NCI-H446 (cell line): ENCODE results near the gene NPR3.

ENCODE experiments used
- DNase-seq, 2 experiments: peaks; one replicate each; lab custom pipeline; 2025; lab: John Stamatoyannopoulos, UW

The NPR3 gene

DNA sequence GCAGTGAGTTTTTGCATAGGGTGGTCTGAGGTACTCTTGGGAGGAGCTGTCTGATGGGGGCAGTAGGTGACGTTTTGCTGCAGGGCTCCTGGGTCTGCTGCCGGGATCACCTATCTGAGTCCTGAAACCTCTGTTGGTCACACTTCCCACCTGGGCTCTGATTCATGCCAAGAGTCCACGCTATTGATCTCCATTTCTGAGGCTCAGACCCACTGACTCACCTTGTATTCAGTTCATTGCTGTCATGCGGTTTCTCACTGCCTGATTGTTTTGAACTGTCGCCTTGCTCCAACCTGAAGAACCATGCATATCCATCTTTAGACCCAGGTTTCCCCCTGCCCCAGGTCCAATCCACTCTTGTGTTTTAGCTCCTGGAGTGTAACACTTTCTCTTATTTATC lies 101.3 kb downstream of the NPR3 start:
- no peak for DNase-seq

GRCh38 chr5:32814141-32814540 lies 103.0 kb downstream of the NPR3 start:
- DNase-seq = no peak

DNA sequence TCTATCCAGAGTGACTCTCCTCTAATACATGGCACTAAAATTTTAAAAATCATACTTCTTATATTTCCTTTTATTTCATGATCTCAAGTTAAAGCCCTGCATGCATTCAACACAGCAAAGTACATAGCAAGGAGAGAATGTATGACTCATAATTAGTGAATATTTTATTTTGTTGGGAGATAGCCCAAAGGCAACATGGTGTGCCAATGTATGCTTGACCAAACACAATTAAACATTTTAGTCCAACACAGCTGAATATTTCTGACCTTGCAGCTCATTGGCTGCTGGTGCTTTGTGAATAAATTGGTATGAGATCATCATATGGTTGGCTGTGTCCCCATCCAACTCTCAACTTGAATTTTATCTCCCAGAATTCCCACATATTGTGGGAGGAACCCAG lies 103.5 kb downstream of the NPR3 start:
- peak in 1 of 2 experiments; percentile 20 for DNase-seq

GRCh38 chr5:32827981-32828380 lies 116.9 kb downstream of the NPR3 start:
- DNase-seq = no peak

GRCh38 chr5:32828492-32828891 lies 117.4 kb downstream of the NPR3 start:
- no peak for DNase-seq

GRCh38 chr5:32831624-32832023 lies 120.5 kb downstream of the NPR3 start:
- DNase-seq = no peak

DNA sequence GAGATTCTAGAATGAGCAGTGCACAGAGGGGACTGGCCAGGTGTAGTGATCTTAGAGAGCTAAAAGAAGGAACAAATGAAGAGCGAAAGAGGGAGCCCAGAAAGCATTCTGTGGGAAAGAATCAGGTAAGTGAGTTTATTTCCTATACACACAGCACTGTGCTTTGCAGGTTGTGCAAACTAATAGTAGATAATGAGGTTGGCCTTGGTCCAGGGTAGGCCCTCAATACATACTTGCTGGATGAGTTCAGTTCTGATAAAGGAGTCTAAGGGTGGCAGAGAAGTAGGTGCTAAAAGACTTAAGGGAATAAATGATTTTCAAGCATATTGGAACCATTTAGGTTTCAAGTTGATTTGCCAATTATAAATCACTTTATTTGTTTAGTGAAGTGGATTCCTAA lies 122.0 kb downstream of the NPR3 start:
- no peak for DNase-seq

GRCh38 chr5:32833663-32834062 lies 122.5 kb downstream of the NPR3 start:
- DNase-seq = no peak

DNA sequence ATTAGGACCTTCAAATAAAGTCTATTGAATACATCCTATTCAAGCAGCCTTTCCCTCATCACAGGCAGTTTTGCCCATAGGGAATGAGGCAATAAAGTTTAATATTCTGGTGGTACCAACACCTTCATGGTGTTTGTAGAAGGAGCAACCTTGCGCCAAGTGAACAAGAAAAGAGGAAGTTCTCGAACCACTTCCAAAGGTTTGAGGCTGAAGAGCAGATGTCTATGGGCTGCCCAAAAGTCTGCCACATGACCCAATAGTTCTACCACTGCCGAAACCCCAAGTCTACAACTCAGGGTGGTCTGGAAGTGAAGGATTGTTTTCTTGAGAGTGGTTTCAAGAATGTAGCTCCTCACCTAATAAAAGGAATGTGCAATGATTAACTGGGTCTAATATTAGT lies 123.1 kb downstream of the NPR3 start:
- DNase-seq = no peak

DNA sequence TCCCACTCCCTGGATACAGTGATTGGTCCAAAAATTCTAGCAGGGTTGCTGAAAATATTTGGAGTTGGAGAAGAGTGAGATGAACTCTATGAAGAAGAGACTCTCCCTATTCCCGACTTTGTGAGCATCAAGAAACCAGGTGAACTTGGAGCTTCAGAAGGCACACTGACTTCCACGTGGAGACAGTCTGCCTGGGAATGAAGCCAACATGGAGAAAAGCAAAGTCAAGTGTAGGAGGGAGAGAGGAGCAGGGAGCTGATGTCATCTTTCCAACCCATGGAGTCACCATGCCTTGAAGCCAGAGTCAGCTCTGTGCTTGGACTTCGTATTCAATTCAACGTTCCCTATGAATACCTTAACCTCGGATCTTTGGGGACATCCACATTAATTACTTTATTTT lies 125.1 kb downstream of the NPR3 start:
- DNase-seq = no peak

DNA sequence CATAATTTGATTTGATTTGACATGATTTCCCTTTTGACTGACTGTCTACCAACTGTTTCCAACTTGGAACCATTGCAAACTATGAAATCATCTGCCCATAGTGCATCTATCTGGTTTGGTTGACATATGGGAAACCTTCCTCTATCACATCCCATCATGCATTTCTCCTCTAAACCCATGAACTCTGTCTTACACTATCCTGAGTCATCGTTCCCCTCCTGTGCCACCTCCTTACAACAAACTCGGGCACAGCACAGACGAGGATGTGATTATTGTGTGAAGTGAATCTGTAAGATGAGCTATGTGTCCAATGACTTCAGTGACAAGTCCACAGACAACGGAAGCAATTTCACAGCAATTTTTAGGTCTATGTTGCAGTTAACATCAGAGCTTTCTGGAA lies 126.1 kb downstream of the NPR3 start:
- DNase-seq = no peak

DNA sequence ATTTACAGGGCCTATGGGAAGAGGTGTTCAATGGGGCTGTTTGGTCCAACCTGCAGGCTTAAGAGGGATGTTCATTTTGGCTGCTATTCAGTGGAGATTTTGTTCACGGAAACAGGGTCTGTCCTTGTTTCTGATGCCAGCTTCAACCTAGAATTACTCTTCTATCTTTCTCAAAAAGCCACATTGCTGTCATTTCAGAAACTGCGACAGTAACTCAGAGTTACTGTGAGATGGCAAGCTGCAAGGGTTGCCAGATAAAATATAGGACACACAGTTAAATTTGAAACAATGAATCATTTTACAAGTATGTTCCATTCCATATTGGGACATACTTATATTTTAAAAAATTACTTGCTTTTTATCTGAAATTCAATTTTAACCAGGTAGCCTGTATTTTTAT lies 128.0 kb downstream of the NPR3 start:
- no peak for DNase-seq

DNA sequence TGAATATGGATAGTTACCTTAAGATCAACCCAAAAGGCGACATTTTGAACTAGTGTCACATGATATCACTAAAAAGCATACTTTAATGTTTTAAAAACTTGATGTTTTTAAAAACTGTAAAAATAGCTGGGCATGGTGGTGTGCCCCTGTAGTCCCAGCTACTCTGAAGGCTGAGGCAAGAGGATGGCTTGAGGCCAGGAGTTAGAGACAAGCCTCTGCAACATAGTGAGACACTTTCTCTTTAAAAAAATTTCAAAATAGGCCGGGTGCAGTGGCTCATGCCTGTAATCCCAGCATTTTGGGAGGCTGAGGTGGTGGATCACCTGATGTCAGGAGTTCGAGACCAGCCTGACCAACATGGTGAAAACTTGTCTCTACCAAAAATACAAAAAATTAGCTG lies 129.5 kb downstream of the NPR3 start:
- no peak for DNase-seq
